A549 (cell line): Measurements from ENCODE around the gene HOGA1. TPM values are rescaled to one million over a fixed set of nuclear protein-coding genes. Genes with fewer than 3 reads are reported as not detected.
A peak's percentile ranks its signal among the peaks of the same experiment; 100 is the strongest.

ENCODE experiments used
- ATAC-seq, 2 experiments: fragments of 200-7000 bp in 1 of 2; fragments of >200 bp in 1 of 2; cut with Nextera tagmentation in 1 of 2; cut with Tn5 transposase in 1 of 2; 3 replicates each; pipeline versions ENCODE4 v1.8.0 to v1.9.1; 2018 to 2020; ENCODE audit warnings: mild to moderate bottlenecking in 1 of 2, moderate library complexity in 1 of 2
- CTCF ChIA-PET: fragments of 300-600 bp; sonication (Branson Sonifier 250); formaldehyde crosslinking; extraction: SDS; loops from one replicate; lab custom pipeline; 2021; ENCODE audit warnings: antibody characterized with exemption, inconsistent platforms; lab: Yijun Ruan, JAX
- POLR2A ChIA-PET: fragments of 350-600 bp; formaldehyde crosslinking; extraction: SDS; loops from one replicate; lab custom pipeline; 2021; ENCODE audit warnings: antibody characterized with exemption, inconsistent platforms; lab: Yijun Ruan, JAX
- DNase-seq, 2 experiments: peaks; one replicate each; pipeline versions ENCODE4 v3.0.0 to v3.0.0-alpha.2; 2011 to 2016; ENCODE audit warnings: low read depth in 1 of 2, low spot score in 1 of 2
- FAIRE-seq: peaks from 2 replicates; lab custom pipeline; 2011; peaks lifted over from hg19 to GRCh38; lab: Jason Lieb, UNC
- H3K27ac ChIP-seq, 2 experiments: fragments of >200 bp; sonication (Bioruptor Twin); formaldehyde crosslinking; 3 replicates each; pipeline ENCODE4 v1.5.1; 2016 to 2017
- H3K4me1 ChIP-seq: fragments of >200 bp; sonication (Bioruptor Twin); formaldehyde crosslinking; 3 replicates; pipeline ENCODE4 v1.6.1; 2016
- H3K4me2 ChIP-seq: fragments of >200 bp; sonication (Bioruptor Twin); formaldehyde crosslinking; 3 replicates; pipeline ENCODE4 v1.6.1; 2016
- H3K4me3 ChIP-seq: fragments of >200 bp; sonication (Bioruptor Twin); formaldehyde crosslinking; 3 replicates; pipeline ENCODE4 v1.5.1; 2016
- H3K9me3 ChIP-seq: fragments of >200 bp; sonication (Bioruptor Twin); formaldehyde crosslinking; 3 replicates; pipeline ENCODE4 v1.6.1; 2016
- BHLHE40 ChIP-seq: IDR thresholded peaks from 2 replicates; pipeline ENCODE4 v1.6.1; 2012; ENCODE audit warnings: low read depth, low read length, inconsistent platforms
- CBX2 ChIP-seq: fragments of 200-600 bp; sonication (generic); IDR thresholded peaks from 2 replicates; pipeline ENCODE4 v1.6.1; 2016; ENCODE audit warnings: low read depth, mild to moderate bottlenecking, borderline replicate concordance
- CBX8 ChIP-seq: fragments of 200-600 bp; sonication (generic); IDR thresholded peaks from 2 replicates; pipeline ENCODE4 v1.6.1; 2016
- CTCF ChIP-seq: fragments of >200 bp; sonication (Bioruptor Twin); formaldehyde crosslinking; IDR thresholded peaks from 3 replicates; pipeline ENCODE4 v1.5.1; 2016
- EHMT2 ChIP-seq: fragments of 200-600 bp; sonication (generic); IDR thresholded peaks from 2 replicates; pipeline ENCODE4 v1.6.1; 2016; ENCODE audit warnings: antibody characterized with exemption, low read depth, mild to moderate bottlenecking, moderate library complexity
- EP300 ChIP-seq, 2 experiments: fragments of >200 bp; sonication (Bioruptor Twin); formaldehyde crosslinking; IDR thresholded peaks; 2 replicates in 1 of 2; 3 replicates in 1 of 2; pipeline ENCODE4 v1.6.1; 2016 to 2017
- FOXS1 ChIP-seq: fragments of 250-450 bp; sonication (Bioruptor Pico); IDR thresholded peaks from 2 replicates; pipeline ENCODE4 v1.5.0; 2020; ENCODE audit warnings: mild to moderate bottlenecking, moderate library complexity
- HDAC2 ChIP-seq: fragments of 200-600 bp; sonication (generic); IDR thresholded peaks from 2 replicates; pipeline ENCODE4 v1.6.1; 2016
- HEYL ChIP-seq: fragments of 250-450 bp; sonication (Bioruptor Pico); IDR thresholded peaks from 2 replicates; pipeline ENCODE4 v1.8.0; 2021; ENCODE audit warnings: mild to moderate bottlenecking, moderate library complexity
- HOXB13 ChIP-seq: fragments of 250-450 bp; sonication (Bioruptor Pico); IDR thresholded peaks from 2 replicates; pipeline ENCODE4 v1.5.0; 2020; ENCODE audit warnings: low read depth, mild to moderate bottlenecking, moderate library complexity
- HOXB5 ChIP-seq: fragments of 250-450 bp; sonication (Bioruptor Pico); IDR thresholded peaks from 2 replicates; pipeline ENCODE4 v1.5.0; 2020; ENCODE audit warnings: mild to moderate bottlenecking, moderate library complexity
- JUN ChIP-seq, 2 experiments: fragments of >200 bp; sonication (Bioruptor Twin); formaldehyde crosslinking; IDR thresholded peaks; 2 replicates in 1 of 2; 3 replicates in 1 of 2; pipeline ENCODE4 v1.6.1; 2016 to 2017
- JUNB ChIP-seq: fragments of >200 bp; sonication (Bioruptor Twin); formaldehyde crosslinking; IDR thresholded peaks from 2 replicates; pipeline ENCODE4 v1.6.1; 2016
- KDM5A ChIP-seq: fragments of 200-600 bp; sonication (generic); IDR thresholded peaks from 2 replicates; pipeline ENCODE4 v1.6.1; 2016; ENCODE audit warnings: antibody characterized with exemption, mild to moderate bottlenecking
- MAZ ChIP-seq: fragments of 150-350 bp; IDR thresholded peaks from 2 replicates; pipeline ENCODE4 v1.6.1; 2014; ENCODE audit warnings: antibody characterized with exemption, low read depth, low read length, borderline replicate concordance
- NPAS2 ChIP-seq: fragments of 250-450 bp; sonication (Bioruptor Pico); IDR thresholded peaks from 2 replicates; pipeline ENCODE4 v1.8.0; 2022; ENCODE audit warnings: mild to moderate bottlenecking, moderate library complexity, borderline replicate concordance
- PBX3 ChIP-seq: IDR thresholded peaks from 2 replicates; pipeline ENCODE4 v1.6.1; 2012
- PHF8 ChIP-seq: fragments of 200-600 bp; sonication (generic); IDR thresholded peaks from 2 replicates; pipeline ENCODE4 v1.6.1; 2016; ENCODE audit warnings: low read depth, mild to moderate bottlenecking, antibody characterized with exemption, moderate library complexity, borderline replicate concordance
- POLR2A ChIP-seq: IDR thresholded peaks from 2 replicates; pipeline ENCODE4 v1.6.1; 2012; ENCODE audit warnings: mild to moderate bottlenecking, low read length
- RCOR1 ChIP-seq: fragments of 150-350 bp; IDR thresholded peaks from 2 replicates; pipeline ENCODE4 v1.6.1; 2014; ENCODE audit warnings: antibody characterized with exemption, low read length, low read depth
- RNF2 ChIP-seq: fragments of 200-600 bp; sonication (generic); IDR thresholded peaks from 2 replicates; pipeline ENCODE4 v1.6.1; 2016; ENCODE audit warnings: low read depth, mild to moderate bottlenecking, antibody characterized with exemption, moderate library complexity, borderline replicate concordance
- TP53 ChIP-seq: fragments of 250-450 bp; sonication (Bioruptor Pico); IDR thresholded peaks from 2 replicates; pipeline ENCODE4 v1.5.0; 2021; ENCODE audit warnings: mild to moderate bottlenecking, moderate library complexity
- USF2 ChIP-seq: fragments of 450-650 bp; IDR thresholded peaks from 2 replicates; pipeline ENCODE4 v1.6.1; 2014; ENCODE audit warnings: antibody characterized with exemption
- ZNF302 ChIP-seq: fragments of 250-450 bp; sonication (Bioruptor Pico); IDR thresholded peaks from 2 replicates; pipeline ENCODE4 v1.9.0; 2021; ENCODE audit warnings: inconsistent platforms, mild to moderate bottlenecking, moderate library complexity
- WGBS: methylation state at CpG from one replicate; pipeline ENCODE4 v1.1.6; 2017; ENCODE audit errors: missing lambda C conversion rate; 5-methylcytosine and 5-hydroxymethylcytosine counted together
- polyA plus RNA-seq, 4 experiments: library from polyadenylated mRNA; depleted of rRNA in 3 of 4; stranded (reverse); fragments of >200 nt; fragmentation: RNase III in 1 of 4; extraction: RNeasy Plus Mini Kit Qiagen cat#74134 plus additional on column Dnase treatment in 1 of 4; gene quantifications; 2 replicates in 3 of 4; 3 replicates in 1 of 4; pipeline ENCODE4 v1.2.3, GENCODE V29; 2011 to 2017
- TF ChIP-seq, protein P1 (sequence below): fragments of 250-450 bp; sonication (Bioruptor Pico); IDR thresholded peaks from 2 replicates; pipeline ENCODE4 v1.5.0; 2021; ENCODE audit warnings: mild to moderate bottlenecking, moderate library complexity, borderline replicate concordance
- TF ChIP-seq, protein P2 (sequence below): fragments of >200 bp; sonication (Bioruptor Twin); formaldehyde crosslinking; IDR thresholded peaks from 2 replicates; pipeline ENCODE4 v1.6.1; 2016

The HOGA1 gene
- polyA plus RNA-seq, 2 of the 4 experiments (the other 2 are of a cell fraction) = 2.0 to 3.1 TPM

DNA sequence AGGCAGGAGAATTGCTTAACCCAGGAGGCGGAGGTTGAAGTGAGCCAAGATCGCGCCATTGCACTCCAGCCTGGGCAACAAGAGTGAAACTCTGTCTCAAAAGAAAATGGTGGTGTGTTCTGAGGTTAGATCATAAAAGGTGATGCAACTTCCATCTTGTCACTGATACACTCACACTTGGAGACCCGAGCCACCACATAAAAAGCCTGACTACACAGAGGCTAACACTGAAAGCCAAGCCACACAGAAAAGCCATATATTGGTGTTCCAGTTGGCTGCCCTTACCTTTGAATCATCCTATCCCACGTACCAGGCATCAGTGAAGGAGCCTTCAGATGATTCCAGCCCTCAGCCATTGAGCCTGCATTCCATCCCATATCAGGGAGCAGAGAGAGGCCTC, 45.1 kb downstream of the HOGA1 start:
- H3K4me1 ChIP-seq = peaks cover 7% of the 10 kb centered on the region; the same call in 2 of the 3 replicates
- H3K27ac ChIP-seq = no peak overlapping the region
- 95% methylated on average over 5 of the region's 5 CpGs for WGBS
- DNase-seq (no peak), ATAC-seq (no peak), FAIRE-seq (no peak)
- no peaks in the 10 kb centered on the region for H3K9me3 ChIP-seq
- no peak for TF ChIP-seq PBX3
- TF ChIP-seq USF2 = no peak
- no peak for TF ChIP-seq EP300 (IDR thresholded peaks at IDR 0.05)
- TF ChIP-seq TP53 (CRISPR knock-in tag) = no peak
- no peak for TF ChIP-seq HOXB13 (CRISPR knock-in tag)
- TF ChIP-seq, protein P1, sequence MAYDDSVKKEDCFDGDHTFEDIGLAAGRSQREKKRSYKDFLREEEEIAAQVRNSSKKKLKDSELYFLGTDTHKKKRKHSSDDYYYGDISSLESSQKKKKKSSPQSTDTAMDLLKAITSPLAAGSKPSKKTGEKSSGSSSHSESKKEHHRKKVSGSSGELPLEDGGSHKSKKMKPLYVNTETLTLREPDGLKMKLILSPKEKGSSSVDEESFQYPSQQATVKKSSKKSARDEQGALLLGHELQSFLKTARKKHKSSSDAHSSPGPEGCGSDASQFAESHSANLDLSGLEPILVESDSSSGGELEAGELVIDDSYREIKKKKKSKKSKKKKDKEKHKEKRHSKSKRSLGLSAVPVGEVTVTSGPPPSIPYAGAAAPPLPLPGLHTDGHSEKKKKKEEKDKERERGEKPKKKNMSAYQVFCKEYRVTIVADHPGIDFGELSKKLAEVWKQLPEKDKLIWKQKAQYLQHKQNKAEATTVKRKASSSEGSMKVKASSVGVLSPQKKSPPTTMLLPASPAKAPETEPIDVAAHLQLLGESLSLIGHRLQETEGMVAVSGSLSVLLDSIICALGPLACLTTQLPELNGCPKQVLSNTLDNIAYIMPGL = no peak
- no peak for TF ChIP-seq HOXB5 (CRISPR knock-in tag)
- no peak for TF ChIP-seq ZNF302 (CRISPR knock-in tag)
- TF ChIP-seq POLR2A = no peak
- TF ChIP-seq EHMT2 = no peak
- ChIA-PET POLR2A (no interaction called here), CTCF (interaction anchor here (0.8 to 10.7 kb wide), 5 partner anchors 12 to 165 kb away, joined by 3 to 97 read pairs (median 12); partner anchors contain the start of gene ANKRD2)
- H3K4me2 ChIP-seq = no peak overlapping the region
- no peak overlapping the region for H3K4me3 ChIP-seq

- ChIA-PET POLR2A (no interaction called here), CTCF (interaction anchor here (0.9 to 10.7 kb wide), 8 partner anchors 9 to 101 kb away, joined by 3 to 97 read pairs (median 4); no protein-coding TSS in a partner anchor)
- H3K4me2 ChIP-seq = no peak overlapping the region
- TF ChIP-seq CTCF (no peak), PBX3 (no peak), JUNB (no peak)
- ATAC-seq (no peak), FAIRE-seq (no peak), DNase-seq (no peak)
- H3K4me3 ChIP-seq = no peak overlapping the region
- H3K27ac ChIP-seq = no peak overlapping the region
- no peaks in the 10 kb centered on the region for H3K9me3 ChIP-seq
- H3K4me1 ChIP-seq = peaks cover 7% of the 10 kb centered on the region; the same call in 2 of the 3 replicates
Observed at GRCh38 chr10:97631098-97631497, 46.9 kb downstream of the HOGA1 start.

DNA sequence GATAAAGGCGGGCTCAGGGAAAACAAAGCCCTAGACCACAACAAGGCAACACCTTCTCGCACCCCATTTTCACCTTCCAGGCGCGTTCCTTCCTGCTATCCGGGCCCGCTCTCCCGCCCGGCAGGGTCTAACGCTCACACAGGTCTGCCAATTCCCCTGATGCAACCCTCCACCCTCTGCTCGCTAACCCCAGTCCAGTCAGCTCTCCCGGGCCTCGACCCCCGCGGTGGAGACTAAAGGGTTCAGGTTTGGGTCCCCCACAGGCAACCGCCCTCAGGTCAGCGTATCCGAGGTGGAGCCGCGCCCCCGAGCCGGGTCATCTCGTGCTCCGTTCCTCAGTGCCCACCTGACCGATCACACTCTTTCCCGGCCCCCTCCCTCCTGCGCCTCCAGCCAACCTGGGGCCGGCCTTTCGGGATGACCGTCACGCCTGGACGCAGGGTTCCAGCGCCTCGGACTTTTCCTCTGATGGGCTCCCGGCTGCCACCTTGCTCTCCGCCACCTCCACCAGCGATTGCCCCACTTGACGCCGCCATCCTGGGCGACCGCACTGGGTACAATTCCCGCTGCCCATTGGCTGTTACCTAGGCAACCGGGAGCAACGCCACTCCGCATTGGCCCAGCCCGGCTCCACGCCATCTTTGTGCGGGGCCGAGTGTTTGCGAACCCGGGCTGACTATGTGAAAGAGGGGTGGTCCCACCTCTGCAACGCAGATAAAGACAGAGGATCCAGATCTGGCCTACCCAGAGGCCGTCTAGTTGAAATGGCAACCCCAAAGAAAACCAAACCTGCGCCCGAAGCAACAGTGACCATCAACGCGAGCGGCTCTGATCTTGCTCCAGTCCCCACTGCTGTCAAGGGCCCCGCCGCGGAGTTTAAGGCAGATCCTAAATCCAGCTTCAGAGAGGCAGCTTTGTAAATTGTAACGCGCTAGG, 49.0 kb downstream of the HOGA1 start, which contains the start of gene MORN4:
TSS of gene MORN4 (minus strand) at position 552 of the 936 bp plus-strand sequence. CDS start 13,847 bp downstream, outside the sequence.
- DNase-seq (peak; percentile 93 to 95), ATAC-seq (peak; percentile 99), FAIRE-seq (no peak)
- ChIA-PET POLR2A (interaction anchor here (0.9 kb wide), 1 partner anchor 37 kb away, joined by 3 read pairs; no protein-coding TSS in a partner anchor), CTCF (interaction anchor here (0.6 to 1.9 kb wide), 5 partner anchors 11 to 121 kb away, joined by 3 to 17 read pairs (median 4); partner anchors contain the start of gene ANKRD2)
- peak within 1 kb of the TSS; percentile 87 for H3K4me3 ChIP-seq
- H3K4me1 ChIP-seq = peaks cover 7% of the 10 kb centered on the region; the same call in 2 of the 3 replicates
- H3K27ac ChIP-seq = peak within 1 kb of the TSS; percentile 91 to 92
- H3K9me3 ChIP-seq = no peaks in the 10 kb centered on the region
- WGBS = 2% methylated on average over 45 of the region's 62 CpGs
- H3K4me2 ChIP-seq = peak within 1 kb of the TSS; percentile 88
- TF ChIP-seq MAZ (no peak), PHF8 (peak; percentile 70), CBX2 (no peak), RCOR1 (no peak), HDAC2 (no peak), JUN (IDR thresholded peaks at IDR 0.05) (peak in 1 of 2 experiments; percentile 71; a peak in 3 of 5 replicates), FOXS1 (CRISPR knock-in tag) (no peak), CBX8 (no peak), HEYL (no peak), RNF2 (no peak), BHLHE40 (no peak), NPAS2 (no peak), KDM5A (0 out of 2 replicates have a peak, but pooled peaks have one; percentile 40)
- TF ChIP-seq, protein P2, sequence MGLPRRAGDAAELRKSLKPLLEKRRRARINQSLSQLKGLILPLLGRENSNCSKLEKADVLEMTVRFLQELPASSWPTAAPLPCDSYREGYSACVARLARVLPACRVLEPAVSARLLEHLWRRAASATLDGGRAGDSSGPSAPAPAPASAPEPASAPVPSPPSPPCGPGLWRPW = no peak
